BLaER1 treated with 17β-estradiol and CSF1 and Interleukin-3, amounts not matched to agents 10 nM and 100 nM (cell line): ENCODE data around the gene GAS7.

Experiments
- H3K27ac ChIP-seq, 11 experiments: shearing (Covaris generic); formaldehyde crosslinking; 2 replicates each; pipeline ENCODE4 v1.8.1; 2022
- H3K27me3 ChIP-seq, 11 experiments: shearing (Covaris generic); formaldehyde crosslinking; 2 replicates each; pipeline ENCODE4 v1.8.1; 2022
- H3K36me3 ChIP-seq, 11 experiments: shearing (Covaris generic); formaldehyde crosslinking; 2 replicates each; pipeline ENCODE4 v1.8.1; 2022
- H3K4me1 ChIP-seq, 10 experiments: shearing (Covaris generic); formaldehyde crosslinking; 2 replicates each; pipeline ENCODE4 v1.8.1; 2022
- H3K4me2 ChIP-seq, 11 experiments: shearing (Covaris generic); formaldehyde crosslinking; 2 replicates each; pipeline ENCODE4 v1.8.1; 2022
- H3K4me3 ChIP-seq, 10 experiments: shearing (Covaris generic); formaldehyde crosslinking; 2 replicates each; pipeline ENCODE4 v1.8.1; 2022
- H3K9ac ChIP-seq, 11 experiments: shearing (Covaris generic); formaldehyde crosslinking; 2 replicates each; pipeline ENCODE4 v1.8.1; 2022
- H3K9me3 ChIP-seq, 11 experiments: shearing (Covaris generic); formaldehyde crosslinking; replicated peaks in 1 of 11; 2 replicates each; pipeline ENCODE4 v1.8.1; 2022
- H4K20me1 ChIP-seq, 11 experiments: shearing (Covaris generic); formaldehyde crosslinking; 2 replicates each; pipeline ENCODE4 v1.8.1; 2022
- Cebpa-rat ChIP-seq, 11 experiments: shearing (Covaris generic); IDR thresholded peaks; 2 replicates each; pipeline ENCODE4 v1.8.1; 2022

Gene GAS7

DNA sequence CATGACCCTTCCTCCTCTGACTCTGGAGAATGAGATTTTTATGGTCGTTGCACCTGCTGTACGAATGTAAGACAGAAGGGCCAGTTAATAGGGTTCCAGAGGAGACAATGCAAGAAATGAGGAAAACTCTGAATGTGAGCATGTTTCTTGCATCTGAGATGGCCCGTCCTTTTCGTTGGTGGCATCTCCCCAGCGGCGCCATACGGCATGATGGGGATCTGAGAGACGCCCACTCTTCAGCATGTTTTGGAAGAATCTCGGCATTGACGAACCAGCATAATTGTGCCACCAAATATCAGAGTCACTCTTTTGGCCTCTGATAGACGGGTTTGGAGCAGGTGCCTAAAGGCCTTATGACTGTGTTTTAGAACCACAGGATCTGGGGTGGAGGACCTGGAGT is 166.8 kb downstream of the GAS7 start:
- Histone ChIP-seq H3K27ac (peak overlapping the region; percentile 87 to 100 (median 98); a peak in 21 of 22 replicates), H3K4me3 (no peak overlapping the region), H3K36me3 (peaks cover 33 to 85% (median 72%) of the 10 kb centered on the region in 11 experiments), H4K20me1 (peaks cover 0 to 62% (median 32%) of the 10 kb centered on the region in 11 experiments; a peak in 14 of 22 replicates), H3K4me1 (peaks cover 91 to 100% (median 98%) of the 10 kb centered on the region in 10 experiments), H3K9me3 (peaks cover 0 to 13% (median 0%) of the 10 kb centered on the region in 11 experiments; a peak in 1 of 22 replicates), H3K9ac (peak overlapping the region in 10 of 11 experiments; percentile 82 to 95 (median 91); a peak in 17 of 22 replicates), H3K27me3 (no peaks in the 10 kb centered on the region), H3K4me2 (peak overlapping the region; percentile 74 to 99 (median 93))
- TF ChIP-seq Cebpa-rat (IDR thresholded peaks at IDR 0.05): no peak

DNA sequence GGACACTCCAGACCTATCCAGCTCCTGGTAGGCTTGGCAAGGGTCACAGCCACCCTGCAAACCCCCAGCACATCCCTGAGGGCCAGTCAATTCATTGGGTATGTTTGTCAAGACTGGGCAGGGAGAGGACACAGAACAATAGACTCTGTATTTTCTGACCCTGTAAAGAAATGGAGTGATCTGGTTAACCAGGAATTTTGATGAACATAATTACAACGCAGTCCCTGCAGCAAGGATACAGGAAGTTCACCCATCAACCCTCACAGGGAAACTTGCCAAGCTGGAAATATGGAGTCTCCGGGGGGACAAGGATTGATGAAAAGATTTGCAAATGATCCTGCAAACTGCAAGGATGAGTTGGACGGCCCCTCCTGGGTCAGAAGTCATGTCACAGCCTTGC is 167.3 kb downstream of the GAS7 start:
- TF ChIP-seq Cebpa-rat (IDR thresholded peaks at IDR 0.05): no peak
- peak overlapping the region; percentile 74 to 99 (median 93) for H3K4me2 ChIP-seq

DNA sequence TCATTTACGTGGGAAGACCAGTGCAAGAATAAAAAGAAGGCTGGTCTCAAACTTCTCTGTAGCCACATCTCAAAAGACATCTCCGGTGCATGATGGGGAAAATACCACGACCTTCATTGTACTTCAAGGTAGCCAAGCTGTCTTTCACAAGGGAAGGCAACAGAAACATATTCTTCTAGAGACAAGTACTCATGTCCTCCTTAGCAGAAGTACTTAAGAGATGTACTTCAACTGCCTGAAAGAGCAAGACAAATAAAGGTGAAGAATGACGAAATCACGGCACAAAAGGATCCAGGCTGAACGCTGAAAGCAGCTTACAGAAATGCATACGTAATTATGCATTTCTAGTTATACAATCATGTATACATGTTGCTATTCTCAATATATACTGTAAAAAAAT is 169.3 kb downstream of the GAS7 start:
- peak overlapping the region; percentile 7 to 99 (median 68); a peak in 19 of 22 replicates for H3K27ac ChIP-seq
- no peak for TF ChIP-seq Cebpa-rat (IDR thresholded peaks at IDR 0.05)

More for the DNA sequence above, 167.3 kb downstream of the GAS7 start:
- no peaks in the 10 kb centered on the region for H3K27me3 ChIP-seq
- peaks cover 36 to 85% (median 72%) of the 10 kb centered on the region in 11 experiments for H3K36me3 ChIP-seq
- peak overlapping the region; percentile 30 to 100 (median 98); a peak in 20 of 22 replicates for H3K27ac ChIP-seq
- H3K4me3 ChIP-seq: no peak overlapping the region
- peaks cover 0 to 13% (median 0%) of the 10 kb centered on the region in 11 experiments; a peak in 1 of 22 replicates for H3K9me3 ChIP-seq
- peaks cover 91 to 100% (median 98%) of the 10 kb centered on the region in 10 experiments for H3K4me1 ChIP-seq
- peaks cover 0 to 67% (median 36%) of the 10 kb centered on the region in 11 experiments; a peak in 14 of 22 replicates for H4K20me1 ChIP-seq
- 0 out of 22 replicates have a peak overlapping the region, but pooled peaks of 1 of the 11 experiments have one; percentile 9 for H3K9ac ChIP-seq

DNA sequence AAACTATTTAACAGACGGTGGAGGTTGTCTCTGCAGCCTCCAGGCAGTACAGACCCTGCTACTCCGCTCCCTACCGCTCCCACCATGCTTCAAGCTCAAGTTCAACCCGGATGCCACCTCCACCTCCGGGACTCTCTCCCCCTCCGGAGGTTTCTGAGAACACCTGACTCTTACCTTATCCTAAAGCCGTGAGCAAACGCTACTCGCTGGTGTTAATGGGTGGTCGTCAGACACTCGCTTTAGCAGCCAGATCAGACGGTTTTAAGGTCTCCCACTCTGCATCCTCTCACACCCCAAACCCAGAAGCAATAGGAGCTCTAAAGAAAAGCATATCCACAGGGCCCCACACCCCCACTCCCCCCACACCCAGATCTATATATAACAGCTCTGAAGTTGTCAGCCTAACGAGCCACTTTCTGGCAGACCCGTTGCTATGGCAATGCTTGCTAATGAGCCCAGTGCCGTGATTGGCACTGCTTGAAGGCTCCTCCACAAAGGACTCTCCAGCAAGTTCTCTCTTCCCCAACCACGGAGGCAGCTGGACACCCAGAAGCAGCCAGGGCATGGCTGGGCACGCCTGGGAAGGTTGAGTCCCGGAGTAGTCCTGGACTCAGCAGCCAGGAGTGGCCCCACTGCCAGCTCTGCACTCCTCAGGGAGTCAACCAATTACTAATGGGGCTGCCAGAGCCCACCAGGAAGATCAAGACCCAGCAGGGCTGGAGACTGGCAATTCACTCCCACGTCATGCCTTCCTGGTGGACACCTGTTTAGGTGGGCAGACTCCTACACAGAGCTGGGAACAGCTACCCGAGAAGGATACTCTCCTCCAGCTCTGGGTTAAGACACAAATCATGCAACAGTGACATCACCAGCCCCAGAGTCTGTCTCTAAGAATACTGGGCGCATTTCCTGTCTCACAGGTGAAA is 172.2 kb downstream of the GAS7 start:
- no peak for TF ChIP-seq Cebpa-rat (IDR thresholded peaks at IDR 0.05)
- Histone ChIP-seq H4K20me1 (peaks cover 0 to 100% (median 61%) of the 10 kb centered on the region in 11 experiments; a peak in 15 of 22 replicates), H3K9me3 (peaks cover 0 to 9% (median 0%) of the 10 kb centered on the region in 11 experiments; a peak in 1 of 22 replicates)

More for the DNA sequence above, 169.3 kb downstream of the GAS7 start:
- H3K9me3 ChIP-seq: peaks cover 0 to 13% (median 0%) of the 10 kb centered on the region in 11 experiments; a peak in 1 of 22 replicates
- peaks cover 91 to 100% (median 98%) of the 10 kb centered on the region in 10 experiments for H3K4me1 ChIP-seq
- peaks cover 0 to 87% (median 50%) of the 10 kb centered on the region in 11 experiments; a peak in 14 of 22 replicates for H4K20me1 ChIP-seq
- peak overlapping the region; percentile 23 to 99 (median 93) for H3K4me2 ChIP-seq
- peak overlapping the region in 8 of 11 experiments; percentile 5 to 64 (median 33); a peak in 10 of 22 replicates for H3K9ac ChIP-seq
- H3K36me3 ChIP-seq: peaks cover 47 to 91% (median 77%) of the 10 kb centered on the region in 11 experiments
- H3K4me3 ChIP-seq: 0 out of 20 replicates have a peak overlapping the region, but pooled peaks of 1 of the 10 experiments have one; percentile 2
- H3K27me3 ChIP-seq: no peaks in the 10 kb centered on the region

DNA sequence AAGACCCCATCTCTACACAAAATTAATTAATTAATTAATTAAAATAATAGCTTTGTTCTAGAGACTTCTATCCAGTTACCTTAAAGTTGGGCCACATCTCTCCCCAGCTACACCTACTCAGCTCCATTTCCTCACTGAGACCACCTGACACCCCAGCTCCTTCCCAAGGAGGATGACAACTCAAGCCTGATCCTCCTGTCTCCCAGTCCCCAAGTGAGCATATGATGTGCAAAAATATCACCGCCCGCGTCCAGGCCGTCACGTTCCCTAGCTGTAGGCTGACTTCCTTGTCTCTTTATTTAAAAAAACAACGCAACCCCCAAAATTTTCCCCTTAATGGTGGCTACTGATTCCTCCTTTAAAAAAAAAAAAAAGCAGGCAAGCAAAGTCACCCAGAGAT is 173.2 kb downstream of the GAS7 start:
- Histone ChIP-seq H3K27ac (peak overlapping the region in 9 of 11 experiments; percentile 48 to 99 (median 68); a peak in 14 of 22 replicates), H3K9me3 (peaks cover 0 to 4% (median 0%) of the 10 kb centered on the region in 11 experiments; a peak in 1 of 22 replicates), H3K4me2 (peak overlapping the region; percentile 82 to 99 (median 93); a peak in 17 of 22 replicates), H3K4me1 (peaks cover 84 to 100% (median 100%) of the 10 kb centered on the region in 10 experiments), H3K27me3 (no peaks in the 10 kb centered on the region), H3K9ac (peak overlapping the region in 9 of 11 experiments; percentile 28 to 67 (median 55); a peak in 7 of 22 replicates), H4K20me1 (peaks cover 0 to 99% (median 70%) of the 10 kb centered on the region in 11 experiments; a peak in 15 of 22 replicates), H3K36me3 (peaks cover 44 to 100% (median 87%) of the 10 kb centered on the region in 11 experiments), H3K4me3 (no peak overlapping the region)
- TF ChIP-seq Cebpa-rat (IDR thresholded peaks at IDR 0.05): no peak

More for the DNA sequence above, 172.2 kb downstream of the GAS7 start:
- Histone ChIP-seq H3K27ac (peak overlapping the region; percentile 55 to 99 (median 69); a peak in 21 of 22 replicates), H3K4me3 (peak overlapping the region in 2 of 10 experiments; percentile 18 to 32; a peak in 4 of 20 replicates), H3K4me1 (peaks cover 84 to 100% (median 100%) of the 10 kb centered on the region in 10 experiments), H3K4me2 (peak overlapping the region; percentile 82 to 99 (median 93)), H3K36me3 (peaks cover 54 to 100% (median 96%) of the 10 kb centered on the region in 11 experiments), H3K9ac (peak overlapping the region; percentile 28 to 70 (median 62); a peak in 20 of 22 replicates), H3K27me3 (no peaks in the 10 kb centered on the region)

DNA sequence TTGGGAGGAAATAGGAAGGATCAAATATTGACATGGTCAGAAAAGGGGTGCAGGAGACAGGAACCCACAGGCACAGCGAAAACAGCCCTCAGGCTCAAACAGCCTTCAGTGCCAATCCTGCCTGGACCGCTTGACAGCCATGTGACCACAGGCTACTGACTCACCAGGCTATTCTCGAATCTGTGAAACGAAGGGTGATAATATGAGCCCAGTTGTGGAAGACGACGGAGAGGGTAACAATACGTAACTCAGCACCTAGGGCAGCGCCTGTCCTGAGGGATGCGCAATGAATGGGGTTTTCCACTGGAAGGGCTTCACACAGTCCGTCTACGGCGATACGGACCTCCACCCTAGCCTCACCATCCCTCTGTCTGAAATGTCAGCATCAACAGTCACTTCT is 176.0 kb downstream of the GAS7 start:
- Histone ChIP-seq H4K20me1 (peaks cover 0 to 95% (median 72%) of the 10 kb centered on the region in 11 experiments; a peak in 15 of 22 replicates), H3K27ac (peak overlapping the region; percentile 2 to 99 (median 89); a peak in 18 of 22 replicates), H3K4me2 (peak overlapping the region; percentile 13 to 99 (median 90); a peak in 20 of 22 replicates), H3K4me3 (no peak overlapping the region), H3K9ac (peak overlapping the region in 5 of 11 experiments; percentile 6 to 86 (median 39); a peak in 7 of 22 replicates), H3K4me1 (peaks cover 91 to 100% (median 99%) of the 10 kb centered on the region in 10 experiments), H3K27me3 (no peaks in the 10 kb centered on the region), H3K36me3 (peaks cover 34 to 98% (median 84%) of the 10 kb centered on the region in 11 experiments), H3K9me3 (no peaks in the 10 kb centered on the region; a peak in 1 of 22 replicates)
- TF ChIP-seq Cebpa-rat (IDR thresholded peaks at IDR 0.05): no peak

DNA sequence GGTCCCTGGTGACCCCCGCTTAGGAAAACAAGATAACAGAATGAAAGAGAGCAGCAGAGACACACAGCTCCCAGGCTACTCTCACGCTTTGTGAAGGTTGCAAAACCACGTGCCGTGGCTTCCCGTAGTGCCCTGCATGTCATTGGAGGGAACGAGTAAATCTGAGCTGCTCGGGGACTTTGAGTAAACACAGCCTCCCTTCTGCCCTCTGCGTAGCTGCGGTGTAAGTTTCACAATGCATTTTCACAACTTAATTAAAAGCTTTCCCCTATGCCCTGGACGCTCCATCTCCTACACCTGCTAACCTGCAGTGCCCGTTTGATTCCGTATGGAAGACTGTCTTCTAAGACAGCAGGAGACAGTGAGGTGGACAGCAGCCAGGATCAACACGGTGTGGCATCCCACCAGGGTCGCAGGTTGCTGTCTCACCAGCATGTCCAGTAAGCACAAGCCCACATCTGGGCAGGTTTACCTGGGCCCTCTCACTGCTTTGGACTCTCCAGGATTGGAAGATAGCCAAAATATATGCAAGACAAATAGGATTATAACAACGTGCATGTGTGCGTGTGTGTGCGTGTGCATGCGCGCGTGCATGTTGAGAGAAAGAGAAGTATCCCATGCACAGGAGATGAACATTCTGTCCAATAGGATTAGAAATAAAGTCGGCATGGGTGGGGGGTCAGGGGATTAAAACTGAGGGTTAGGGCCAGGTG is 177.0 kb downstream of the GAS7 start:
- peaks cover 33 to 98% (median 84%) of the 10 kb centered on the region in 11 experiments for H3K36me3 ChIP-seq
- peaks cover 91 to 100% (median 99%) of the 10 kb centered on the region in 10 experiments for H3K4me1 ChIP-seq
- no peaks in the 10 kb centered on the region for H3K27me3 ChIP-seq
- TF ChIP-seq Cebpa-rat (IDR thresholded peaks at IDR 0.05): no peak
- H3K9me3 ChIP-seq: no peaks in the 10 kb centered on the region; a peak in 1 of 22 replicates
- H3K4me3 ChIP-seq: no peak overlapping the region
- H3K9ac ChIP-seq: peak overlapping the region; percentile 43 to 88 (median 78); a peak in 17 of 22 replicates
- peak overlapping the region; percentile 75 to 99 (median 91) for H3K4me2 ChIP-seq
- H3K27ac ChIP-seq: peak overlapping the region; percentile 76 to 99 (median 90); a peak in 19 of 22 replicates
- peaks cover 0 to 93% (median 62%) of the 10 kb centered on the region in 11 experiments; a peak in 15 of 22 replicates for H4K20me1 ChIP-seq
